Body of pancreas (tissue), 4 donors: Measurements from ENCODE around the gene ZBTB16.

Source experiments
- POLR2A ChIP-seq, 3 donors: fragments of 450-650 bp; IDR thresholded peaks; one replicate each; pipeline ENCODE4 v1.6.1; 2016; ENCODE audit warnings: antibody characterized with exemption in 3 of 3, mild to moderate bottlenecking in 2 of 3
- TF ChIP-seq, protein P1 (sequence below), 7 experiments: fragments of 450-650 bp in 4 of 7; fragments of 200-600 bp in 3 of 7; sonication (generic) in 3 of 7; IDR thresholded peaks; one replicate each; pipeline ENCODE4 v1.5.1; 2016 to 2019; ENCODE audit warnings: antibody characterized with exemption in 7 of 7

DNA sequence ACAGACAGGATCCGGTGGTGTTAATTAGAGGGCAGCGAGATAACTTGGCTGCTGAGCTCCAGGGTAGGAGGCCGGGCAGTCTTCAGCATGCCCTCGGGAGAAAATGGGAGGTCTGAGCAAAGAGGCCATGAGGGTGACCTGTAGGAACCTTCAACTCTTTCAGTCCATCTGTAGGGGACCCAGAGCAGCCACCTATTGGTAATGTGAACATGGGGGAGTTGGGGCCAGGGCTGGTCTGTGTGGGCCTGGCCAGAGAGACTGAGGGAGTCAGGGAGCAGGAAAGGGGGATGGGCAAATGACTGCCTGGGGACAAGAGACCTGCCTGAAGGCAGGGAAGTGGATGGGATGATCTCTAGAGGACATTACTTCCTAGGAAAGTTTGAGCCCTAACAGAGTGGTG lies 135.6 kb downstream of the ZBTB16 start:
- TF ChIP-seq POLR2A (IDR thresholded peaks at IDR 0.05): no peak
- TF ChIP-seq, protein P1, sequence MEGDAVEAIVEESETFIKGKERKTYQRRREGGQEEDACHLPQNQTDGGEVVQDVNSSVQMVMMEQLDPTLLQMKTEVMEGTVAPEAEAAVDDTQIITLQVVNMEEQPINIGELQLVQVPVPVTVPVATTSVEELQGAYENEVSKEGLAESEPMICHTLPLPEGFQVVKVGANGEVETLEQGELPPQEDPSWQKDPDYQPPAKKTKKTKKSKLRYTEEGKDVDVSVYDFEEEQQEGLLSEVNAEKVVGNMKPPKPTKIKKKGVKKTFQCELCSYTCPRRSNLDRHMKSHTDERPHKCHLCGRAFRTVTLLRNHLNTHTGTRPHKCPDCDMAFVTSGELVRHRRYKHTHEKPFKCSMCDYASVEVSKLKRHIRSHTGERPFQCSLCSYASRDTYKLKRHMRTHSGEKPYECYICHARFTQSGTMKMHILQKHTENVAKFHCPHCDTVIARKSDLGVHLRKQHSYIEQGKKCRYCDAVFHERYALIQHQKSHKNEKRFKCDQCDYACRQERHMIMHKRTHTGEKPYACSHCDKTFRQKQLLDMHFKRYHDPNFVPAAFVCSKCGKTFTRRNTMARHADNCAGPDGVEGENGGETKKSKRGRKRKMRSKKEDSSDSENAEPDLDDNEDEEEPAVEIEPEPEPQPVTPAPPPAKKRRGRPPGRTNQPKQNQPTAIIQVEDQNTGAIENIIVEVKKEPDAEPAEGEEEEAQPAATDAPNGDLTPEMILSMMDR (IDR thresholded peaks at IDR 0.05): no peak
